PC-3 (cell line): ENCODE data around the gene FADS1. TPM values are rescaled to one million over a fixed set of nuclear protein-coding genes. Genes with fewer than 3 reads are reported as not detected.

Source experiments
- ATAC-seq: fragments of 200-7000 bp; cut with Tn5 transposase; 2 replicates; pipeline ENCODE4 v1.9.1; 2020; ENCODE audit warnings: mild to moderate bottlenecking, moderate library complexity
- BruUV-seq: library from RNA; stranded (reverse); fragments of 400-500 nt; replicated peaks from 2 replicates; lab custom pipeline; 2021; lab: Mats Ljungman, UMichigan
- CTCF ChIA-PET: fragments of 300-600 bp; sonication (Branson Sonifier 250); formaldehyde crosslinking; loops from one replicate; lab custom pipeline; 2022; ENCODE audit warnings: antibody characterized with exemption; lab: Charles Lee
- POLR2A ChIA-PET: fragments of 300-600 bp; sonication (Branson Sonifier 250); formaldehyde crosslinking; loops from one replicate; lab custom pipeline; 2022; ENCODE audit warnings: antibody characterized with exemption; ENCODE audit not compliant: unreplicated experiment; lab: Charles Lee
- DNase-seq: peaks from one replicate; pipeline ENCODE4 v3.0.0-alpha.2; 2015
- H2AFZ ChIP-seq: fragments of 300-600 bp; sonication (generic); 2 replicates; pipeline ENCODE4 v1.6.0; 2016; ENCODE audit warnings: antibody characterized with exemption, low read length
- H3F3A ChIP-seq: fragments of 300-600 bp; sonication (generic); one replicate; pipeline ENCODE4 v1.6.0; 2017; ENCODE audit warnings: antibody characterized with exemption, low read length, control low read depth, mild to moderate bottlenecking; ENCODE audit not compliant: unreplicated experiment
- H3K27ac ChIP-seq: fragments of 300-600 bp; sonication (generic); 2 replicates; pipeline ENCODE4 v1.5.1; 2016; ENCODE audit warnings: mild to moderate bottlenecking, low read length
- H3K27me3 ChIP-seq: fragments of 300-600 bp; sonication (generic); 2 replicates; pipeline ENCODE4 v1.6.1; 2016; ENCODE audit warnings: low read length, mixed read lengths
- H3K36me3 ChIP-seq: fragments of 300-600 bp; sonication (generic); 2 replicates; pipeline ENCODE4 v1.6.1; 2016; ENCODE audit warnings: low read depth, mixed run types, low read length, mixed read lengths
- H3K4me1 ChIP-seq: fragments of 300-600 bp; sonication (generic); 2 replicates; pipeline ENCODE4 v1.5.1; 2016; ENCODE audit warnings: low read length; ENCODE audit not compliant: insufficient read depth
- H3K4me2 ChIP-seq: fragments of 300-600 bp; sonication (generic); 2 replicates; pipeline ENCODE4 v1.6.0; 2016; ENCODE audit warnings: low read length
- H3K4me3 ChIP-seq: fragments of 300-600 bp; sonication (generic); 2 replicates; pipeline ENCODE4 v1.5.1; 2016; ENCODE audit warnings: mild to moderate bottlenecking, low read length, mixed read lengths
- H3K79me2 ChIP-seq: fragments of 300-600 bp; sonication (generic); 2 replicates; pipeline ENCODE4 v1.6.1; 2017; ENCODE audit warnings: low read length, mixed read lengths
- H3K9ac ChIP-seq: fragments of 300-600 bp; sonication (generic); 2 replicates; pipeline ENCODE4 v1.6.0; 2016; ENCODE audit warnings: mild to moderate bottlenecking, low read length
- H3K9me2 ChIP-seq: fragments of 300-600 bp; sonication (generic); replicated peaks from 2 replicates; pipeline ENCODE4 v1.6.1; 2016; ENCODE audit warnings: mixed run types, low read length, mixed read lengths
- H3K9me3 ChIP-seq: fragments of 300-600 bp; sonication (generic); 2 replicates; pipeline ENCODE4 v1.6.1; 2016; ENCODE audit warnings: low read length, mixed read lengths
- H4K20me1 ChIP-seq: fragments of 300-600 bp; sonication (generic); 2 replicates; pipeline ENCODE4 v1.6.1; 2016; ENCODE audit warnings: low read length, mixed read lengths
- EZH2 ChIP-seq: fragments of 300-600 bp; sonication (generic); IDR thresholded peaks from one replicate; pipeline ENCODE4 v1.6.1; 2017; ENCODE audit warnings: antibody characterized with exemption, mild to moderate bottlenecking, low read length; ENCODE audit not compliant: unreplicated experiment
- EZH2phosphoT487 ChIP-seq: fragments of 300-600 bp; sonication (generic); IDR thresholded peaks from 2 replicates; pipeline ENCODE4 v1.6.1; 2018; ENCODE audit warnings: mild to moderate bottlenecking, antibody characterized with exemption, low read length, borderline replicate concordance
- intact Hi-C: fragments of 100-400 bp; cut with micrococcal nuclease; formaldehyde crosslinking; loops from 2 replicates; pipeline ENCODE4 v1.9.0; 2023
- total RNA-seq: library from RNA; depleted of rRNA; stranded (reverse); fragments of >200 nt; gene quantifications from 2 replicates; pipeline ENCODE4 v1.2.3, GENCODE V29; 2014
- TF ChIP-seq, protein P1 (sequence below): fragments of 300-600 bp; sonication (generic); conservative IDR thresholded peaks from 2 replicates; pipeline ENCODE4 v1.5.1; 2017; ENCODE audit warnings: antibody characterized with exemption, low read depth, mild to moderate bottlenecking, low read length

FADS1 gene
- total RNA-seq, 1 experiment from 2014 or later = 84.4 TPM

DNA sequence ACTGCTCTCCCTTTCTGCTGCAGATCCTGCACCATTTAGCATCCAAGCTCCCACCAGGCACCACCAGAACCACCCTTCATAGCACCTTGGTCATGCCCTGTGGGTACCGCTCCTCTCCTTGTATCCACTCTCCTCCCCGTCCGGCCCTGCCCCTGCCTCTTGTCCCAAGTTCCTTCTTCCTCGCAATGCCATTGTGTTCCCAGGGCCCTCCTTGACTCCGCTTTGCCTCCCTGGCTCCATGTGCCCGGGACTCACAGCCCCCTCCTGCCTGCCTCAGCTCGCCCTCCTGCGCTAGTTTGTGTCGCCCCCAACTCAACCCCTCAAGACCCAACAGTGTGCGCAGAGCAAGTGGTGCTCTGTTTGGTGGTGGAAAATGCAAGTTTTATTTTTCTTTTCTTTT is 22.1 kb upstream of the FADS1 start:
- no peak overlapping the region for H2AFZ ChIP-seq
- no peaks in the 10 kb centered on the region for H3K9me3 ChIP-seq
- no peak overlapping the region for H3K4me3 ChIP-seq
- H3K4me1 ChIP-seq = no peaks in the 10 kb centered on the region; the same call in 1 of the 2 replicates
- DNase-seq = no peak
- BruUV-seq = no TSS peak
- H3K9me2 ChIP-seq = no peaks in the 10 kb centered on the region
- no peak overlapping the region for H3K9ac ChIP-seq
- H3F3A ChIP-seq = no peaks in the 10 kb centered on the region
- peaks cover 3% of the 10 kb centered on the region; the same call in 1 of the 2 replicates for H4K20me1 ChIP-seq
- no peak overlapping the region for H3K27ac ChIP-seq
- peaks cover 17% of the 10 kb centered on the region for H3K79me2 ChIP-seq
- intact Hi-C loops = no loop called here
- H3K4me2 ChIP-seq = no peak overlapping the region
- H3K27me3 ChIP-seq = no peaks in the 10 kb centered on the region
- no peak for ATAC-seq
- no peak for TF ChIP-seq EZH2
- TF ChIP-seq, protein P1, sequence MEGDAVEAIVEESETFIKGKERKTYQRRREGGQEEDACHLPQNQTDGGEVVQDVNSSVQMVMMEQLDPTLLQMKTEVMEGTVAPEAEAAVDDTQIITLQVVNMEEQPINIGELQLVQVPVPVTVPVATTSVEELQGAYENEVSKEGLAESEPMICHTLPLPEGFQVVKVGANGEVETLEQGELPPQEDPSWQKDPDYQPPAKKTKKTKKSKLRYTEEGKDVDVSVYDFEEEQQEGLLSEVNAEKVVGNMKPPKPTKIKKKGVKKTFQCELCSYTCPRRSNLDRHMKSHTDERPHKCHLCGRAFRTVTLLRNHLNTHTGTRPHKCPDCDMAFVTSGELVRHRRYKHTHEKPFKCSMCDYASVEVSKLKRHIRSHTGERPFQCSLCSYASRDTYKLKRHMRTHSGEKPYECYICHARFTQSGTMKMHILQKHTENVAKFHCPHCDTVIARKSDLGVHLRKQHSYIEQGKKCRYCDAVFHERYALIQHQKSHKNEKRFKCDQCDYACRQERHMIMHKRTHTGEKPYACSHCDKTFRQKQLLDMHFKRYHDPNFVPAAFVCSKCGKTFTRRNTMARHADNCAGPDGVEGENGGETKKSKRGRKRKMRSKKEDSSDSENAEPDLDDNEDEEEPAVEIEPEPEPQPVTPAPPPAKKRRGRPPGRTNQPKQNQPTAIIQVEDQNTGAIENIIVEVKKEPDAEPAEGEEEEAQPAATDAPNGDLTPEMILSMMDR = no peak
- TF ChIP-seq EZH2phosphoT487 = no peak
- H3K36me3 ChIP-seq = peaks cover 37% of the 10 kb centered on the region
- POLR2A ChIA-PET = no interaction called here
- CTCF ChIA-PET = no interaction called here

DNA sequence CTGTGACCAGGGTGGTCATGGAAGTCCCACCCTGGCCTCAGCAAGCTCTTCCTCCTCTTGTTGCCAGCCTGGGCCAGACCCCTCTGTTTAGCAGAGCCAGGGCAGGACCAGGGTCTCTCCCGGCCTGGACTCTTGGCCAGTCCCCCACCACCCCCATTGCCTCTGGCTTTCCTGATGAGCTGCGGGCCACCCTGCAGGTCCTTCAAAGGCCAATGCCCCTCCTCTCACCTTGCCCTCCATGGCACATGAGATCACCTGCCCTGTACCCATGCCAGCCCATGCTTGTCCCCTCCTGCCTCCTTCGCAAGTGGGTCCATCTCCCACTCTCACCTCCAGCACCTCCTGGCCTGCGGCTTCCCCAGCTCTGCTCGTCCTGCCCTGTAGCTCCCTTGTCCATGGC is 21.7 kb upstream of the FADS1 start:
- BruUV-seq = no TSS peak
- ATAC-seq = no peak
- H4K20me1 ChIP-seq = peaks cover 3% of the 10 kb centered on the region; the same call in 1 of the 2 replicates

GRCh38 chr11:61837411-61838005 is 20.7 kb upstream of the FADS1 start:
- TF ChIP-seq, protein P1 = no peak
- no peak for TF ChIP-seq EZH2phosphoT487
- TF ChIP-seq EZH2 = no peak
- no peak overlapping the region for H3K4me3 ChIP-seq
- ChIA-PET POLR2A (no interaction called here), CTCF (no interaction called here)
- H3K9me3 ChIP-seq = no peaks in the 10 kb centered on the region
- no peaks in the 10 kb centered on the region; the same call in 1 of the 2 replicates for H3K4me1 ChIP-seq
- no TSS peak for BruUV-seq
- intact Hi-C loops = no loop called here
- H3K27me3 ChIP-seq = no peaks in the 10 kb centered on the region
- peaks cover 10% of the 10 kb centered on the region; the same call in 1 of the 2 replicates for H4K20me1 ChIP-seq
- H2AFZ ChIP-seq = no peak overlapping the region
- no peak overlapping the region for H3K9ac ChIP-seq
- H3K27ac ChIP-seq = no peak overlapping the region
- H3K4me2 ChIP-seq = no peak overlapping the region
- peaks cover 30% of the 10 kb centered on the region for H3K36me3 ChIP-seq
- no peaks in the 10 kb centered on the region for H3K9me2 ChIP-seq
- peaks cover 31% of the 10 kb centered on the region for H3K79me2 ChIP-seq
- DNase-seq = no peak
- no peak for ATAC-seq
- no peaks in the 10 kb centered on the region for H3F3A ChIP-seq

More for the DNA sequence above, 21.7 kb upstream of the FADS1 start:
- TF ChIP-seq, protein P1 = no peak
- TF ChIP-seq EZH2 = no peak
- no peak for TF ChIP-seq EZH2phosphoT487
- Histone ChIP-seq H3K9me3 (no peaks in the 10 kb centered on the region), H3K36me3 (peaks cover 37% of the 10 kb centered on the region), H2AFZ (no peak overlapping the region), H3K4me2 (no peak overlapping the region), H3K27ac (no peak overlapping the region), H3F3A (no peaks in the 10 kb centered on the region), H3K4me3 (no peak overlapping the region), H3K79me2 (peaks cover 21% of the 10 kb centered on the region), H3K27me3 (no peaks in the 10 kb centered on the region), H3K9ac (no peak overlapping the region), H3K9me2 (no peaks in the 10 kb centered on the region), H3K4me1 (no peaks in the 10 kb centered on the region; the same call in 1 of the 2 replicates)
- ChIA-PET POLR2A (no interaction called here), CTCF (no interaction called here)
- DNase-seq = no peak
- intact Hi-C loops = no loop called here
